Coronary artery (tissue), 2 donors: ENCODE data around the gene HRK.

Source experiments
- DNase-seq: peaks from one replicate; pipeline ENCODE4 v3.0.0-alpha.2; 2017; ENCODE audit warnings: low spot score
- H3K27ac ChIP-seq, 2 donors: fragments of 200-600 bp; sonication (generic); one replicate each; pipeline ENCODE4 v1.5.1; 2016 to 2019
- H3K4me3 ChIP-seq: fragments of 200-600 bp; sonication (generic); 2 replicates; pipeline ENCODE4 v1.5.1; 2016; ENCODE audit warnings: mild to moderate bottlenecking, moderate library complexity
- TF ChIP-seq, protein P1 (sequence below): fragments of 200-600 bp; sonication (generic); IDR thresholded peaks from one replicate; pipeline ENCODE4 v1.5.1; 2019; ENCODE audit warnings: antibody characterized with exemption

Gene HRK

DNA sequence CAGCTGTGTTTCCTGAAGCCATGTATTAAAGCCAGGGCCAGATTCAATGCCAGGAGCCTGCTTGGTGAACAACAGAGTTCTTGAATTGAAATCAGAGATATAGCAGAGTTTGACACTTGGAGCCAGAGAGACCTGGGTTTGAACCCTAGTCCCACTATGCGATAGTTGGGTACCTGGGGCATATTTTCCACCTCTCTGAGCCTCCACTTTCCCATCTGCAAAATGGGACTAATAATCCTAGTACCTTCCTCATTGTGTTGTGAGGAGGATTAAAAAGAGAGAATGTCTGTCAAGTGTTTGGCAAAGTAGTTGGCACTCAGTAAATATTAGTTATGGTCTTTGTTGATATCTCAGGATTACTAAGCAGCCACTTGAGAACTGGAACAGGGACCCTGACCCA lies 6.0 kb upstream of the HRK start:
- H3K27ac ChIP-seq = no peak overlapping the region

DNA sequence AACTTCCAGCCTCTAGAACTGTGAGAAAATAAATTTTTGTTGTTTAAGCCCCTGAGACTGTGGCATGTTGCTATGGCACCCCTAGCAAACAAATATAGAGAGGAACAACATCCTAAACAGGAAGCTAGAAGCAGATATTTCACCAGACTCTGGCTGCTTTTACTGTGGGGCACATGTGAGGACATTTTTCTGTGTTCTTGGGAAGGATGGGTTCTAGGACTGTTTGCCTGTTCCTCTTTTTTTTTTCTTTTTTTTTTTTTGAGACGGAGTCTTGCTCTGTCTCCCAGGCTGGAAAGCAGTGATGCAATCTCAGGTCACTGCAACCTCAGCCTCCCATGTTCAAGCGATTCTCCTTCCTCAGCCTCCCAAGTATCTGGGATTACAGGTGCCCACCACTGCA lies 4.2 kb upstream of the HRK start:
- no peak overlapping the region for H3K27ac ChIP-seq
- DNase-seq = no peak

More for the DNA sequence above, 6.0 kb upstream of the HRK start:
- TF ChIP-seq, protein P1, sequence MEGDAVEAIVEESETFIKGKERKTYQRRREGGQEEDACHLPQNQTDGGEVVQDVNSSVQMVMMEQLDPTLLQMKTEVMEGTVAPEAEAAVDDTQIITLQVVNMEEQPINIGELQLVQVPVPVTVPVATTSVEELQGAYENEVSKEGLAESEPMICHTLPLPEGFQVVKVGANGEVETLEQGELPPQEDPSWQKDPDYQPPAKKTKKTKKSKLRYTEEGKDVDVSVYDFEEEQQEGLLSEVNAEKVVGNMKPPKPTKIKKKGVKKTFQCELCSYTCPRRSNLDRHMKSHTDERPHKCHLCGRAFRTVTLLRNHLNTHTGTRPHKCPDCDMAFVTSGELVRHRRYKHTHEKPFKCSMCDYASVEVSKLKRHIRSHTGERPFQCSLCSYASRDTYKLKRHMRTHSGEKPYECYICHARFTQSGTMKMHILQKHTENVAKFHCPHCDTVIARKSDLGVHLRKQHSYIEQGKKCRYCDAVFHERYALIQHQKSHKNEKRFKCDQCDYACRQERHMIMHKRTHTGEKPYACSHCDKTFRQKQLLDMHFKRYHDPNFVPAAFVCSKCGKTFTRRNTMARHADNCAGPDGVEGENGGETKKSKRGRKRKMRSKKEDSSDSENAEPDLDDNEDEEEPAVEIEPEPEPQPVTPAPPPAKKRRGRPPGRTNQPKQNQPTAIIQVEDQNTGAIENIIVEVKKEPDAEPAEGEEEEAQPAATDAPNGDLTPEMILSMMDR = no peak
- H3K4me3 ChIP-seq = no peak overlapping the region
- no peak for DNase-seq

DNA sequence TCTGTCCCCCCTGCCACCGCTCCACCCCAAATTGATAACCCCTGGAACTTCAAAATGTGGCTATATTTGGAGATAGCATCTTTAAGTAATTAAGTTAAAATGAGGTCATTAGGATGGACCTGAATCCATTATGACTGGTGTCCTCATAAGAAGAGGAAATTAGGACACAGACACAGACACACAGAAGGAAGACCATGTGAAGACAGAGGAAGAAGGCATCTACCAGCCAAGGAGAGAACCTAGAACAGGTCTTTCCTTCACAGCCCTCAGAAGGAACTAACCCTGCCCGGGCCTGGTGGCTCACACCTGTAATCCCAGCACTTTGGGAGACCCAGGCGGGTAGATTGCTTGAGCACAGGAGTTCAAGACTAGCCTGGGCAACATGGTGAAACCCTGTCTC lies 3.6 kb upstream of the HRK start:
- TF ChIP-seq, protein P1 = no peak
- no peak for DNase-seq
- H3K4me3 ChIP-seq = no peak overlapping the region
- no peak overlapping the region for H3K27ac ChIP-seq

More for the DNA sequence above, 4.2 kb upstream of the HRK start:
- no peak overlapping the region for H3K4me3 ChIP-seq
- TF ChIP-seq, protein P1 = no peak

DNA sequence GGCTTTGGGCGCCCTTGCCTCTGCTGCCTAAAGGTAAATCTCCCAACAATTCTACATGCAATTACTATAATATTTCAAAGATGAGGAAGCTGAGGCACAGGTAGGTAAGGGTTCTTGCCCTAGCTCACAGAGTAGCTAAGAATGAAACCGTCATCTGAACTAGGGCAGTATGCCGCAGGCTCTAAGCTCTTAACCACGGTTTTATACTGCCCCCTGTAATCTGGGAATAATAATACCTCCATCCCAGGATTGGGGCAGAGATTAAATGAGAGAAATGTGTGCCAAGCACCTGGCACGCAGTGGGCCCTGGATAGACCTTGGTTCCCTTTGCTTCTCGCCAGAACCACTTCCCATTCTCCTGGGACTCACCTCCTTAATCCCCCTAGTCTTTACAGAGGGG lies 1.5 kb upstream of the HRK start:
- Histone ChIP-seq H3K4me3 (peak overlapping the region; percentile 61), H3K27ac (no peak overlapping the region)
- TF ChIP-seq, protein P1 = no peak
- DNase-seq = no peak

DNA sequence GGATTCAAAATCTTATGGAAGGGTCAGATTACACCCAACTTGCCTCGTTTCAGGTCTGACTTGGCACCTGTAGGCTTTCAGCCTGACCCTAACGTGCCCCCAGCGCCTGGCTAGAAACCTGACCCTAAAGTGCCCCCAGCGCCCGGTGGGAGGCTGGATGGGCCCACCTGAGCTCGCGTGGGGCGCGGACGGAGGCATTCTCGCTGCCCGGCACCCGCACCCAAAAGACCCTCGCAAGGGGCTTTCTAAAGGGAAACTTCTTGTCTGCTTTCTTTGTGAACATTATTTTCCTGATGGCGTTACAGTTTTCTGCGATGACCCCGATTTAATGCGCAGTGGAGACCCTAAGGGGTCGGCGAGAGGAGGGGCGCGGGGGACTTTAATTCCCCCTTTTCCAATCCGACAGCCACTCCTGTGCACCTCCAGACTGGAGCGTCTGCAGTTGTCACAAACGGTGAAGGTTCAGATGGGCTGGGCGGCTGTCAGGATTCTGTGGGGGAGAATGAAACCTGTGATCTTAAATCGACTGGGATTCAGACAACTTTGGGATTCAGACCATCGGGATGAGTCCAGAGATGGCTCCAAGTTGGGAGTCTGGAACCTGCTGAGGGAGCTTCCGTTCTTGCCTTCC lies 751 bp upstream of the HRK start:
- Histone ChIP-seq H3K4me3 (peak overlapping the region; percentile 61), H3K27ac (no peak overlapping the region)
- DNase-seq = no peak
- TF ChIP-seq, protein P1 = no peak

DNA sequence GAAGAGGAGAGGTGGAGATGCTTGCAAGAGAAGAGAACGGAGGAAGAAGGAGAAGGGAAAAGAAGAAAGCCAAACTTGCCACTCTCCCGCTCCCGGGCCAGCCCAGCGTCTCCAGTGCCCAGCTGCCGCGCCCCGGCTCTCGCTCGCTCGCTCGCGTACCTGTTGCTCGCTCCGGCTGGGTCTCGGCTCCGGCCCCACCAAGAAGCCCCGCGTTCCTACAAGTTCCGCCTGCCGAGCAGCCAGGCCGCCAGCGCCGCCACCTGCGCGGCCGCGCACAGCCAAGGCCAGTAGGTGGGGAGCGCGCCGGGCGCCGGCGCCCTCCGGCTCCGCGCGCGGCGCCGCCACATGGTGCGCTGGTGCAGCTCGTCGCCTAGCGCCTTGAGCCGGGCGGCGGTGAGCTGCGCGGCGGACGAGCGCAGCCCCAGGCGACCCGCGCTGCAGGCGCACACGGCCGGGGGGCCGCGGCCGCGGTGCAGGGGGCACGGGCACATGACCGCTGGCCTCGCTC lies 370 bp downstream of the HRK start:
- no peak for DNase-seq
- Histone ChIP-seq H3K27ac (no peak overlapping the region), H3K4me3 (peak overlapping the region; percentile 61)
- TF ChIP-seq, protein P1 = no peak

DNA sequence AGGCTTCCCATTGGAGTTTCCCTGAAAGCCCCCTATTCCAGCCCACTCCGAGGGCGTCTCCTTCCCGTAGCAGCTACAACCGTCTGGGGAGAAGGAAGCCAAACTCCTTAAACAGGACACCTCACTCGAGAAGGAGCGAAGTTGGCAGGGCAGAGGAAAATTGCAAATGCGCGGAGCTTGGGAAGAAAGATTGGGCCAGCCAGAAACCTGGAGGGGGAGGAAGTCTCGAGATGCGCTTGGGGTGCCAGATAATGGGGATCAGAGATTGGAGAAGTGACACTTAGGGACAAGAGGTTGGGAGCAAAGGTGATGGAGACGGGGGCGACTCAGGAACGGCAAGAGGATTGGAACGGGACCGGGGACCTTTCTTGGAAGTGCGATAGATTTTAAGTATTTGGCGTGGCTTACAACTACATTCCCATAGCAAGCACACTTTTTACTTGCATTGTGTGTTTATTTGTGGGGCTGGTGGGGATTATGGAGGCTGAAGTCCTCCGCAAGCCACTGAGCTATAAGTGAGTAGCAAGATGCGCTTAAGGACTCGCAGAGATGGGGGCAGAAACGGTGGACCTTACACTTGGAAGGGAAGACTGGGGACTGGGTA lies 926 bp downstream of the HRK start:
- TF ChIP-seq, protein P1 = no peak
- no peak for DNase-seq

More for the DNA sequence above, 926 bp downstream of the HRK start:
- no peak overlapping the region for H3K27ac ChIP-seq
- H3K4me3 ChIP-seq = peak overlapping the region; percentile 61
